ENCODE results near the gene MAMLD1.
"Not testable (repeated sequence)": the region's sequence is repeated elsewhere in the genome, so short reads cannot be mapped to it uniquely, and the experiment has no call there.

MAMLD1 gene
- long read RNA-seq, donor 1 = 0 reads
- long read RNA-seq, donor 2 = 0 reads
- long read RNA-seq, donor 3 = 0 reads
- long read RNA-seq, donor 4 = 0 reads
- long read RNA-seq, donor 5 = 0 reads
- long read RNA-seq, donor 6 = 0 reads
- long read RNA-seq, donor 7, partial matches to known transcripts = 6 of 7 reads
- long read RNA-seq, donor 7, other reads (novel, unspliced or antisense) = 0 of 7 reads
- long read RNA-seq, donor 8 = 0 reads

- DNase-seq = peak; percentile 70
Observed at GRCh38 chrX:150362599-150363481, at the start of gene MAMLD1. Gene MAMLD1 (plus strand): TSS chrX:150363317. CDS start chrX:150445517, 82,200 bp downstream.

DNA sequence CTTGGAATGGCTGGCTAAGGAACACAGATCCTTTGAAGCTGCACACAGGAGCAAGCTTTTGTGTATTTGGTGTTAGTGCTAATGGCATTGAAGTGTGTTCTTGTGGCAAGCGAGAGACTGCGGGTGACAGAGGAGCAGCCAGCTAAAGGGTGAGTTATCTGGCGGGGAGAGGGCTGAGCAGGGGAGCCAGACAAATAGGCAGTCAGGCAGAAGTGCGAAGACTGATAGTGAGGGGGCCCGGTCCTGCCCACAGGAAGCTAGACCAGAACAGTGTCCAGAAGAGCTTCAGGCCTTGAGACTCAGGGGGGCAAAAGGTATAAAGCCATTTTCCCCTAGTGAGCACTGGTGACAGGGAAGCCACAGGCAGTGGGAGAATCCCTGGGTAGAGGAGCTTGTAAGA is 49.6 kb upstream of the MAMLD1 start:
- no peak for DNase-seq

DNA sequence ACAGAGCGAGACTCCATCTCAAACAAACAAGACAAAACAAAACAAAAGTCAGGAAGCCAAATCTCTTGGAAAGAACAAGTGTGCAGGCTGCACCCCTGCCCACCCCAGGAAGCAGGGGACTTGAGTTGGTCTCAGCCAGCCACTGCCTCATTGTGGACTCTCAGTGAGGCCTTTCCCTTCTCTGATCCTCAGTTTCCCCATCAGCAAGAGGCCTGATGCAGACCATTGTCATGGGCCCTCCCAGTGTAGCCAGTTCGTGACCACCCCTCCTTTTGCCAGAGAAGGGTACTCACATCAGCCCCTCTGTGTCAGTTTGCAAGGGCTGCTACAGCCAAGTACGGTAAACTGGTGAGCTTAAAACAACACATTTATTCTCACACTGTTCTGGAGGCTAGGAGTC is 48.9 kb upstream of the MAMLD1 start:
- DNase-seq = no peak

DNA sequence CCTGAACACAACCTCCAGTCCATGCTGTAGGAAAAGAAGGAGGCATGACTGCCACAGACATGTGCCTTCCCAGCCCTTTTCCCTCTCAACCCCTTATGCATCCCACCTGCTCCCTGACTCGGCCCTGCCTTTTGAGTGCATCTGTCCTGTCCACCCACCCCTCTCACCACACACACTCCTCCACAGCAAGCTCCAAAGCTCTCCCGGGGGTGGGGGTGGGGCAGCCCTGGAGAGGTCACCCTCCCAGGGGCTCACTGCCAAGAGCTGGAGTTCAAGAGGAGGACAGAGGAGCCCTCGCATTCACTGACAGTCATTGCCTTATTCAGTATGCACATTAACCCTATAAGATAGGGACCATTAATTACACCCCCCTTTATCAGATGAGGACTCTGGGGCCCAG is 46.6 kb upstream of the MAMLD1 start:
- DNase-seq = peak; percentile 10

GRCh38 chrX:150323020-150323419 is 40.1 kb upstream of the MAMLD1 start:
- no peak for DNase-seq

DNA sequence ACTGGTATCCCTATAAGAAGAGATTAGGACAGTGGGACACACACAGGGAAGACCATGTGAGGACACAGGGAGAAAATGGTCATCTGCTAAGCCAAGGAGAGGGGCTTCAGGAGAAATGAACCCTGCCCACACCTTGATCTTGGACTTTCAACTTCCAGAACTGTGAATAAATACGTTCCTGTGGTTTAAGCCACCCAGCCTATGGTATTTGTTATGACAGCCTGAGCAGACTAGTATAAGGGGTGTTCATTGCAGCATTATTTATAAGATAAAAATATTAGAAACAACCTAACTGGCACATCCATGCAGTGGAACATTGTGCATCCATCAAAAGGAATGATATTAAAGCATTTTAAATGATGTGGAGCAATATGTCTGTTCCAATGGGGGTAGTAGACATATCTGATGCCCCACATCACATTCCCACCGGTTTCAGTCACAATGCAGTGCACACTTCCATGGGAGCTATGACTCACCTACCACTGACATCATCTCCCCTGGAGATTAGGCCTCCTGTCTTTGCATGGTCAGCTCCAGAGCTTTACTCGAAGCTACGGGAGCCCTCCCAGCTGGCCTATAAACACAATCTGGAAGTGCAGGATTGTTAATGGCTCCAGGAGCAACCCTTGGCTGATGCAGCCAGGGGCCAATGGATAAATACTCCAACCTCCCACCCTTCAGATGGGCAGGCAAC is 38.9 kb upstream of the MAMLD1 start:
- DNase-seq = no peak

- DNase-seq = no peak
Observed at GRCh38 chrX:150324919-150325318, 38.2 kb upstream of the MAMLD1 start.

DNA sequence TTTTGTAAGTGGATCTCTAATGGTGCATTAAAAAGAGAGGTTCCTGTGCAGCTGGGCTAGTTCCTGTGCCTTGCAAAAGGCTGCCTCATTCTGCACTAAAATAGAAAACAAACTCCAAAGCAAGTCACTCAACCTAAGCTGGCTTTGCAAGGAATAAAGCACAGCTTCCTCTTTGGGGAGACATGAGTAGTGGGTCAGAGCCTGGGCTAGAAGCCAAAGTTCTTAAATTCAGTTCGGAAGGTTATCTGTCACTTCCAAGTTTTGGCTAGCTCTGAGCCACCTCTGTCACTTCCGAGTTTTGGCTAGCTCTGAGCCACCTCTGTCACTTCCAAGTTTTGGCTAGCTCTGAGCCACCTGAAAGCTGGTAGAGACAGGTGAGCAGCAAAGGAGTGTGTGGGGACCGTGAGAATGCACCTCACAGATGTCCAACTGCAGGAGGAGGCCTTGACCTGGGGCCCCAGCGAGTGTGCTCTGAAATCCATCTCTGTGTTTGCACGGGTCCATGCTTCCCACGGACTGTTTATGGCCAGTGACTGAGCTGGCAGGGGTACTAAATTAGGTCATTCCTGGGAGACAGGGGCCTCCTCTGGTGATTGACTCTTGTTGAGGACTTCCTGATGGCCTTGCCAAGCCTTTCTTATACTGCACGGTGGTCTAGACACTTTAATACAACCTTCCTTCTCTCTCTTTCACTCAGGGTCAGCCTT is 36.4 kb upstream of the MAMLD1 start:
- peak; percentile 15 for DNase-seq

- no peak for DNase-seq
Observed at GRCh38 chrX:150329282-150329681, 33.8 kb upstream of the MAMLD1 start.

- DNase-seq = no peak
Observed at GRCh38 chrX:150329868-150330267, 33.2 kb upstream of the MAMLD1 start.

DNA sequence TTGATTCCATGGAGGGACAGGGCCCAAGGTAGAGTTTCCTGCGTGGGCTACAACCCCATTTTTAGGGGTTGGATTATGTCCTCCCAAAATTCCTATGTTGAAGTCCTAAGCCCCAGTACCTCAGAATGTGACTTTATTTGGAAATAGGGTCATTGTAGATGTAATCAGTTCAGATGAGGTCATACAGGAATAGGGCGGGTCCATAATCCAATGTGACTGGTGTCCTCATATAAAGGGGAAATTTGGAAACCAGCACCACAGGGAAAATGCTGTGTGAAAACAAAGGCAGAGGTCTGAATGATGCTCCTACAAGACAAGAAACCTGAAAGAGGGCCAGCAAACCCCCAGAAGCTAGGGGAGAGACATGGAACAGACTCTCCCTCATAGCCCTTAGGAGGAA is 31.1 kb upstream of the MAMLD1 start:
- DNase-seq = no peak

GRCh38 chrX:150334100-150334499 is 29.0 kb upstream of the MAMLD1 start:
- DNase-seq = no peak

DNA sequence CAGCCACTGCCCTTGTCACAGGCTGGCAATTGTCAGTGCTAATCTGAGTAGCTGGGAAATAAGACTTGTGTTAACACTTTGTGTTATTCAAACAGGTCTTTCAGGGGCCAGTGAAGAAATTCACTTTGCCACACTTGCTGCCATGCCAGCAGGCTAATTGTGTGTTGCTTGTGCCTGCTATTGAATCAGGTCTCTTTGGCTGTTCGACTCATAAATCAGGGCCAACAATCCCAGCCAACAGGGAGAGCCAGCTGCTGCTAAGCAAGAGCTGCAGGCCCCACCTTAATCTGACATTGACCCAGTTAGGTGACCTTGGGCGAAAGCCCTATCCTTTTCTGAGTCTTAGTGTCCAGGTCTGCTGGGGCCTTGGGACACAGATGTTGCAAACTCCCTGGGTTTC is 28.1 kb upstream of the MAMLD1 start:
- DNase-seq = no peak

DNA sequence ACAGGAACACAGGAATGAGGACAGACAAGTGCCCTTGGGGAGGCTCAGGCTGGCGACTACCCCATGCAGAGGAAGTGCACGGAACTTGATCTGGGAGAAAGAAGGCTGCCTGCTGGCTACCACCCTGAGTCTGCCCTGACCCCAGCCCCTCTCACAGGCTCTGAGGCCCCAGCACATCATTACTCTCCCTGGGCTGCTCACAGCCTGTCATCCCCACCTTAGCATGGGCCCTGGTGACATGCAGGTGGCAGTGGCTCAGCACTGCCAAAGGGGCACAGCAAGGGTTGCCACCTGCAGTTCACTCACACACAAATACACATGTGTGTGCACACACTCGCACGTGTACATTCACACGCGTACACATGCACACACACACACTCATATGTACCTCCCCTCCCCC is 26.1 kb upstream of the MAMLD1 start:
- no peak for DNase-seq

DNA sequence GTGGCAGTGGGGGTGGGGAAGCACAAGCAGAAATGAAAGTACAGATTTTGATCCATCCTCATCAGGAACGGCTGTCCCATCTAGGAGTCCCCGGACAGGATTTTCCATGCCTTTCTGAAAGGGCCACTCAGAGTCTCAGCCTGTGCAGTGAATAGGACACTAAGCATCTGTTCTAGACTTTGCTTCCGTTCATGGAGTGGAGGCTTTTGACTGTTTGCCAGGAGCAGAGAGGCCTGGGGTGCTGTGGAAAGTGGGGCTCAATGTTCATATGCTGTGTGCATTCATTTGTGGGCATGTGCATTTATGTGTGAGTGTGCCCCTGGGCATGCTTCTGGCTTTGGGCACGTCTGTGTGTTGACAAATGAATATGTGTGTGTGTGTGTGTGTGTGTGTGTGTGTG is 25.6 kb upstream of the MAMLD1 start:
- no peak for DNase-seq

DNA sequence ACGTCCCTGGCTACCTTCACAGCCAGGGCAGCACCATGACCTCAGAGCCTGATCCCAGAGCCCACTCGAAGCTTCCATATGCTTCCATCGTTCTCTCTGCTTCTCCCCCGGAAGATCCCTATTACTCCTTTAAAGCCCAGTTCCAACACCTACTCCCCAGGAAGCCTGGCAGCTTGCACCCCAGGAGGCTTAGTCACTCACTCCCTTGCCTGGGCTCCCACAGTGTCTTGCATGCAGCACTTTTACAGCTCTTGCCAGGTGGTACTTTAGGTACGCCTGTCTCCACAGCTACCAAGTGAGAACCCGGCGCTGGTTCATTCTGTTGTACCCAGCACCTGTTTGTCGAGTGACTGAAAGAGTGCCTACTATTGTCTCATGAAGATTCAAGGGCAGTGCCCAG is 24.5 kb upstream of the MAMLD1 start:
- DNase-seq = no peak

GRCh38 chrX:150339736-150340135 is 23.4 kb upstream of the MAMLD1 start:
- DNase-seq = no peak

GRCh38 chrX:150340326-150340725 is 22.8 kb upstream of the MAMLD1 start:
- DNase-seq = not testable (repeated sequence)

- no peak for DNase-seq
Observed at GRCh38 chrX:150347471-150347870, 15.6 kb upstream of the MAMLD1 start.

GRCh38 chrX:150348365-150348764 is 14.8 kb upstream of the MAMLD1 start:
- no peak for DNase-seq

- DNase-seq = no peak
Observed at GRCh38 chrX:150352114-150352513, 11.0 kb upstream of the MAMLD1 start.

GRCh38 chrX:150352581-150352980 is 10.5 kb upstream of the MAMLD1 start:
- DNase-seq = no peak

GRCh38 chrX:150355913-150356312 is 7.2 kb upstream of the MAMLD1 start:
- DNase-seq = no peak

Data from right kidney (tissue), 9 donors.